OCI-LY7 (cell line): ENCODE results near the gene SNX6. TPM values are rescaled to one million over a fixed set of nuclear protein-coding genes. Genes with fewer than 3 reads are reported as not detected.

Experiments used
- BruUV-seq: library from RNA; stranded (reverse); fragments of 400-500 nt; replicated peaks from 2 replicates; lab custom pipeline; 2021; lab: Mats Ljungman, UMichigan
- CTCF ChIA-PET: fragments of 300-600 bp; sonication (Branson Sonifier 250); formaldehyde crosslinking; loops from one replicate; lab custom pipeline; 2022; ENCODE audit warnings: antibody characterized with exemption; ENCODE audit not compliant: unreplicated experiment; lab: Charles Lee
- POLR2A ChIA-PET: fragments of 300-600 bp; sonication (Branson Sonifier 250); formaldehyde crosslinking; loops from one replicate; lab custom pipeline; 2022; ENCODE audit warnings: antibody characterized with exemption; lab: Charles Lee
- DNase-seq: peaks from one replicate; pipeline ENCODE4 v3.0.0-alpha.2; 2015; ENCODE audit warnings: low spot score
- H2AFZ ChIP-seq: fragments of 200-600 bp; sonication (generic), shearing (Covaris generic); 2 replicates; pipeline ENCODE4 v1.6.1; 2014; ENCODE audit warnings: mild to moderate bottlenecking, antibody characterized with exemption, low read length, moderate library complexity
- H3K27ac ChIP-seq: fragments of 200-600 bp; sonication (generic); 2 replicates; pipeline ENCODE4 v1.5.1; 2014; ENCODE audit warnings: mixed run types, low read depth, mild to moderate bottlenecking, moderate library complexity, low read length, inconsistent platforms; ENCODE audit not compliant: poor library complexity, severe bottlenecking
- H3K36me3 ChIP-seq: fragments of 200-600 bp; sonication (generic); 2 replicates; pipeline ENCODE4 v1.6.1; 2014; ENCODE audit warnings: mild to moderate bottlenecking, antibody characterized with exemption, low read length, moderate library complexity, mixed read lengths; ENCODE audit not compliant: insufficient read depth
- H3K4me1 ChIP-seq: fragments of 200-600 bp; sonication (generic); 2 replicates; pipeline ENCODE4 v1.5.1; 2014; ENCODE audit warnings: mild to moderate bottlenecking, low read length; ENCODE audit not compliant: insufficient read depth, poor library complexity, severe bottlenecking
- H3K4me2 ChIP-seq: fragments of 200-600 bp; sonication (generic); 2 replicates; pipeline ENCODE4 v1.6.1; 2014; ENCODE audit warnings: mild to moderate bottlenecking, low read length
- H3K4me3 ChIP-seq: fragments of 200-600 bp; sonication (generic); 2 replicates; pipeline ENCODE4 v1.5.1; 2014; ENCODE audit warnings: mild to moderate bottlenecking, low read depth, low read length; ENCODE audit not compliant: poor library complexity, severe bottlenecking
- H3K79me2 ChIP-seq: fragments of 200-600 bp; sonication (generic); 2 replicates; pipeline ENCODE4 v1.6.1; 2016; ENCODE audit warnings: low read depth, mild to moderate bottlenecking, low read length, moderate library complexity, mixed read lengths; ENCODE audit not compliant: insufficient read depth
- H3K9me2 ChIP-seq: fragments of 200-600 bp; sonication (generic); 2 replicates; pipeline ENCODE4 v1.6.1; 2016; ENCODE audit warnings: mild to moderate bottlenecking, low read length, mixed read lengths; ENCODE audit not compliant: insufficient read depth
- H3K9me3 ChIP-seq: fragments of 200-600 bp; sonication (generic); 2 replicates; pipeline ENCODE4 v1.6.1; 2014; ENCODE audit warnings: mild to moderate bottlenecking, mixed run types, low read length, mixed read lengths
- H4K20me1 ChIP-seq: fragments of 200-600 bp; sonication (generic); 2 replicates; pipeline ENCODE4 v1.6.1; 2014; ENCODE audit warnings: mild to moderate bottlenecking, antibody characterized with exemption, low read length, moderate library complexity, mixed read lengths; ENCODE audit not compliant: insufficient read depth
- EZH2phosphoT487 ChIP-seq: fragments of 200-600 bp; sonication (generic); IDR thresholded peaks from 2 replicates; pipeline ENCODE4 v1.6.1; 2018; ENCODE audit warnings: low read depth, borderline replicate concordance, mild to moderate bottlenecking, mixed run types, antibody characterized with exemption, low read length, moderate library complexity, mixed read lengths
- intact Hi-C: fragments of 100-400 bp; cut with micrococcal nuclease; formaldehyde crosslinking; loops from one replicate; pipeline ENCODE4 v1.10.0; 2022; ENCODE audit not compliant: unreplicated experiment
- total RNA-seq, 2 experiments: library from RNA; depleted of rRNA in 1 of 2; stranded (reverse); fragments of >200 nt in 1 of 2; shearing (Covaris generic) in 1 of 2; gene quantifications; 2 replicates each; pipeline ENCODE4 v1.2.3, GENCODE V29; 2014 to 2022
- TF ChIP-seq, protein P1 (sequence below): fragments of 200-600 bp; sonication (generic); conservative IDR thresholded peaks from 2 replicates; pipeline ENCODE4 v1.5.1; 2014; ENCODE audit warnings: mild to moderate bottlenecking, antibody characterized with exemption, low read length, moderate library complexity, mixed read lengths

The SNX6 gene
- total RNA-seq, 2 experiments from 2014 or later = 33.4 to 57.6 TPM

DNA sequence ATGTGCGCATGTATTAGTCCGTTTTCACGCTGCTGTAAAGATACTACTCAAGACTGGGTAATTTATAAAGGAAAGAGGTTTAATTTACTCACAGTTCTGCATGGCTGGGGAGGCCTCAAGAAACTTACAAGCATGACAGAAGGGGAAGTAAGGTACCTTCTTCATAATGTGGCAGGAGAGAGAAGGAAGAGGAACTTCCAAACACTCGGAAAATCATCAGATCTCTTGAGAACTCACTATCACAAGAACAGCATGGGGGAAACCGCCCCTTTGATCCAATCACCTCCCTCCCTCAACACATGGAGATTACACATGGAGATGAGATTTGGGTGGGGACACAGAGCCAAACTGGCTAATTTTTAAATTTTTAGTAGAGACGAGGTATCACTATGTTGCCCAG lies 41.8 kb upstream of the SNX6 start:
- no peak overlapping the region for H3K4me3 ChIP-seq
- H3K36me3 ChIP-seq = no peaks in the 10 kb centered on the region
- H3K9me3 ChIP-seq = no peaks in the 10 kb centered on the region
- H3K79me2 ChIP-seq = no peaks in the 10 kb centered on the region
- H4K20me1 ChIP-seq = no peaks in the 10 kb centered on the region
- CTCF ChIA-PET = interaction anchor here (0.6 to 1.7 kb wide), 2 partner anchors 51 to 175 kb away, joined by 3 to 9 read pairs; no protein-coding TSS in a partner anchor
- H3K9me2 ChIP-seq = no peaks in the 10 kb centered on the region
- peak; percentile 19 for DNase-seq
- no TSS peak for BruUV-seq
- POLR2A ChIA-PET = interaction anchor here (0.5 to 1.6 kb wide), 7 partner anchors 14 to 244 kb away, joined by 3 to 5 read pairs (median 3); no protein-coding TSS in a partner anchor
- intact Hi-C loops = loop anchor here (1.0 to 5.0 kb wide), 5 partner anchors 52 to 741 kb away; partner anchors contain the start of gene SRP54
- peak overlapping the region; percentile 58 for H2AFZ ChIP-seq
- peak overlapping the region; percentile 8 for H3K27ac ChIP-seq
- peak overlapping the region; percentile 27 for H3K4me2 ChIP-seq
- TF ChIP-seq, protein P1, sequence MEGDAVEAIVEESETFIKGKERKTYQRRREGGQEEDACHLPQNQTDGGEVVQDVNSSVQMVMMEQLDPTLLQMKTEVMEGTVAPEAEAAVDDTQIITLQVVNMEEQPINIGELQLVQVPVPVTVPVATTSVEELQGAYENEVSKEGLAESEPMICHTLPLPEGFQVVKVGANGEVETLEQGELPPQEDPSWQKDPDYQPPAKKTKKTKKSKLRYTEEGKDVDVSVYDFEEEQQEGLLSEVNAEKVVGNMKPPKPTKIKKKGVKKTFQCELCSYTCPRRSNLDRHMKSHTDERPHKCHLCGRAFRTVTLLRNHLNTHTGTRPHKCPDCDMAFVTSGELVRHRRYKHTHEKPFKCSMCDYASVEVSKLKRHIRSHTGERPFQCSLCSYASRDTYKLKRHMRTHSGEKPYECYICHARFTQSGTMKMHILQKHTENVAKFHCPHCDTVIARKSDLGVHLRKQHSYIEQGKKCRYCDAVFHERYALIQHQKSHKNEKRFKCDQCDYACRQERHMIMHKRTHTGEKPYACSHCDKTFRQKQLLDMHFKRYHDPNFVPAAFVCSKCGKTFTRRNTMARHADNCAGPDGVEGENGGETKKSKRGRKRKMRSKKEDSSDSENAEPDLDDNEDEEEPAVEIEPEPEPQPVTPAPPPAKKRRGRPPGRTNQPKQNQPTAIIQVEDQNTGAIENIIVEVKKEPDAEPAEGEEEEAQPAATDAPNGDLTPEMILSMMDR = no peak
- no peak for TF ChIP-seq EZH2phosphoT487
- peaks cover 24% of the 10 kb centered on the region for H3K4me1 ChIP-seq

DNA sequence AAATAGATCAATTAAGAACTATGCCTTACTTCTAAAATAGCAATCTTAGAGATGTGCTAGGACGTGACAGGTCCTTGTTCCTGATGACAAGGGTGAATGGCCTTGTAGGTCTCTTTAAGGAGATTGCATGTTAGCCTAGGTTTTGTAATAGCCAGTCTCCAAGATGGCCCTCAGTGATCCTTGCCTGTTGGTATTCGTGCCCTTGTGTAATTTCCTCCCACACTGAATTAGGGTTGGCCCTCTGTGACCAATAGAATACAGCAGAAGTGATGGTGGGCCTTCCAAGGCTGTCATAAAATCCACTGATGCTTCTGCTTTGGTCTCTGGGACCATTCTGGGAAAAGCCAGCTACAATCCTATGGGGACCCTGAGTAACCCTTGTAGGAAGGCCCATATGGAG lies 38.2 kb upstream of the SNX6 start:
- DNase-seq = no peak
- H4K20me1 ChIP-seq = no peaks in the 10 kb centered on the region
- H2AFZ ChIP-seq = no peak overlapping the region
- H3K27ac ChIP-seq = no peak overlapping the region
- no peaks in the 10 kb centered on the region for H3K9me2 ChIP-seq
- ChIA-PET POLR2A (no interaction called here), CTCF (no interaction called here)
- BruUV-seq = no TSS peak
- peaks cover 31% of the 10 kb centered on the region for H3K4me1 ChIP-seq
- no peak overlapping the region for H3K4me2 ChIP-seq
- no peaks in the 10 kb centered on the region for H3K79me2 ChIP-seq
- no peaks in the 10 kb centered on the region for H3K36me3 ChIP-seq
- no peak overlapping the region for H3K4me3 ChIP-seq
- TF ChIP-seq, protein P1 = no peak
- no peak for TF ChIP-seq EZH2phosphoT487
- intact Hi-C loops = no loop called here
- no peaks in the 10 kb centered on the region for H3K9me3 ChIP-seq

DNA sequence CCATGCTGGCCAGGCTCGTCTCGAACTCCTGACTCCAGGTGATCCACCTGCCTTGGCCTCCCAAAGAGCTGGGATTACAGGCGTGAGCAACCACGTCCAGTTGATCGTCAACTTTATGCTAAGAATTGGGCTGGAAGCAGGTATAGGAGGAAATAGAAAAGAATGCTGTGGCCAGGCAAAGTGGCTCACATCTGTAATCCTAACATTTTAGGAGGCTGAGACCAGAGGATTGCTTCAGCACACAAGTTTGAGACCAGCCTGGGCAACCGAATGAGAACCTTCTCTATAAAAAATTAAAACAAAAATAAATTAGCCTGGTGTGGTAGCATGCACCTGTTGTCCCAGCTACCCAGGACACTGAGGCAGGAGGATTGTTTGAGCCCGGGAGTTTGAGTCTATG lies 37.1 kb upstream of the SNX6 start:
- H2AFZ ChIP-seq = no peak overlapping the region
- DNase-seq = no peak
- H4K20me1 ChIP-seq = no peaks in the 10 kb centered on the region
- intact Hi-C loops = no loop called here
- ChIA-PET CTCF (no interaction called here), POLR2A (no interaction called here)
- H3K27ac ChIP-seq = no peak overlapping the region
- no peaks in the 10 kb centered on the region for H3K9me2 ChIP-seq
- no peaks in the 10 kb centered on the region for H3K79me2 ChIP-seq
- no peaks in the 10 kb centered on the region for H3K36me3 ChIP-seq
- H3K4me3 ChIP-seq = no peak overlapping the region
- TF ChIP-seq EZH2phosphoT487 = no peak
- TF ChIP-seq, protein P1 = no peak
- no TSS peak for BruUV-seq
- H3K9me3 ChIP-seq = no peaks in the 10 kb centered on the region
- peaks cover 29% of the 10 kb centered on the region for H3K4me1 ChIP-seq
- no peak overlapping the region for H3K4me2 ChIP-seq
